ENCODE data around the gene LIMK1. TPM values are rescaled to one million over a fixed set of nuclear protein-coding genes. Genes with fewer than 3 reads are reported as not detected.
"Not testable (repeated sequence)": the region's sequence is repeated elsewhere in the genome, so short reads cannot be mapped to it uniquely, and the experiment has no call there.

Gene LIMK1
- polyA plus RNA-seq, 2 donors, result 5.9 to 7.7 TPM

DNA sequence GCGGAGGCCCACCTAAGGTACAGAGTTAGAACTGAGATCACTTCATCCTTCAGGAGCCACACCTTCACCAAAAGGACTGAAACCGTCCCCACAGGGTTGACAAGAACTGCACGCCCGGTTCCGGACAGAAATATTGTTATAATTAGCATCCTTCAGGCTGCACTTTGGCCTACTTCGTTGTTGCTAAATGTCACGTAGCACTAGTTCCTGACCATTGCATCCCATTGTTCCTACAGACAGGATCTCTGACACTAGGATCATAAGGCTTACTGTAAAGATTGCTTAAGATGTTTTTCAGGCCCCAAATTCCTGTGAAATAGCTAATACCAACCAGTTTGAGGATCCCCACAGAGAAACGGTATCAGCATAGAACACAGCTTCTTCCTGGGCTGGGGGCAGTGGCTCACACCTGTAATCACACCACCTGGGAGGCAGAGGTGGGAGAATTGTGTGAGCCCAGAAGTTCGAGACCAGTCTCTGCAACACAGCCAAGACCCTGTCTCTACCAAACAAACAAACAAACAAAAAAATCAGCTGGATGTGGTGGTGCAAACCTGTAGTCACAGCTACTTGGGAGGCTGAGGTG, 72.3 kb downstream of the LIMK1 start:
- 79 to 87% methylated on average over 9 of the region's 9 CpGs for WGBS, 2 donors
- H3K27ac ChIP-seq (ENCODE audit: low read depth in 2 of 2, low read length in 1 of 2), result no peak overlapping the region
- H3K4me1 ChIP-seq (ENCODE audit: control insufficient read depth in 2 of 2, insufficient read depth in 2 of 2, low read length in 1 of 2), result no peaks in the 10 kb centered on the region
- no peaks in the 10 kb centered on the region for H3K27me3 ChIP-seq (ENCODE audit: control insufficient read depth in 1 of 2, insufficient read depth in 2 of 2, low read length in 2 of 2)
- no peak overlapping the region for H3K4me3 ChIP-seq (ENCODE audit: low read depth in 1 of 2, low read length in 2 of 2)
- H3K36me3 ChIP-seq (ENCODE audit: control insufficient read depth in 2 of 2, insufficient read depth in 2 of 2, low read length in 1 of 2), result no peaks in the 10 kb centered on the region
- no peaks in the 10 kb centered on the region for H3K9me3 ChIP-seq (ENCODE audit: control insufficient read depth in 2 of 2, insufficient read depth in 1 of 2, low read depth in 1 of 2, low read length in 1 of 2)

DNA sequence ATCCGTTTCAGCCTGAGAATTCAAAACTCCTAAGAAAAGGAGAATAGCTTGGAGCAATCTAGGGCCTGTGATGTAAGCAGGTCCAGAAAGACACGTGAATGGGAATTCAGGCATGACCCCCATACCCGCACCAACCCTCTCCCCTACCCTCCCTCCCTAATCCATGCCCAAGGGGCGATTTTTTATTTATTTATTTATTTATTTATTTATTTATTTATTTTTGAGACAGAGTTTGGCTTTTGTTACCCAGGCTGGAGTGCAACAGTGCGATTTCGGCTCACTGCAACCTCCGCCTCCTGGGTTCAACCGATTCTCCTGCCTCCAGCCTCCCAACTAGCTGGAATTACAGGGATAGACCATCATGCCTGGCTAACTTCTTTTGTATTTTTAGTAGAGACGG, 74.0 kb downstream of the LIMK1 start:
- Histone ChIP-seq H3K27ac (ENCODE audit: low read depth in 2 of 2, low read length in 1 of 2) (no peak overlapping the region), H3K4me1 (ENCODE audit: control insufficient read depth in 2 of 2, insufficient read depth in 2 of 2, low read length in 1 of 2) (no peaks in the 10 kb centered on the region), H3K27me3 (ENCODE audit: control insufficient read depth in 1 of 2, insufficient read depth in 2 of 2, low read length in 2 of 2) (no peaks in the 10 kb centered on the region), H3K4me3 (ENCODE audit: low read depth in 1 of 2, low read length in 2 of 2) (no peak overlapping the region), H3K36me3 (ENCODE audit: control insufficient read depth in 2 of 2, insufficient read depth in 2 of 2, low read length in 1 of 2) (no peaks in the 10 kb centered on the region), H3K9me3 (ENCODE audit: control insufficient read depth in 2 of 2, insufficient read depth in 1 of 2, low read depth in 1 of 2, low read length in 1 of 2) (no peaks in the 10 kb centered on the region)
- 92 to 95% methylated on average over 9 of the region's 9 CpGs for WGBS, 2 donors

DNA sequence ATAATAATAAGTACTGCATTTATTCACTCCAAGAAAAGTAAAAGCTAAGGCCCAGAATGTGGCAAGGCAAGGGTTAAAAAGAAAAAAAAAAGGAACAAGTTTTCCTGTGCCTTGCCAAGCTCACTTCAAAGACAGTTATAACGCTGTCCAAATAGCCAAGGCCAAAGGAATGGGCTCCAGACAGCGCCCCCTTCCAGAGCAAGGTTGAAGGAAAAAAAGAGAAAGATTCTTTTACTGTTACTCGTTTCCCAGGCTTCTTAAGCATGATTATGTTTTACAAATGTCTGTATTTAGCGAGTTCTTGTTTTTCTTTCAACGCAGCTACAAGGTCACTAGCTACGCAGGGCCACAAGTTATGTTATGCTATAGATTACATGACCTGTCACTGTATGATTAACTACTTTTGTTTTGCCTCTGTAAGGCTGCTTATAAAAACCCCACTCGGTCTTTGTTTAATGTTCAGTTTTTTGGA, 81.4 kb downstream of the LIMK1 start:
- Histone ChIP-seq H3K4me1 (ENCODE audit: control insufficient read depth in 2 of 2, insufficient read depth in 2 of 2, low read length in 1 of 2) (no peaks in the 10 kb centered on the region), H3K4me3 (ENCODE audit: low read depth in 1 of 2, low read length in 2 of 2) (no peak overlapping the region), H3K9me3 (ENCODE audit: control insufficient read depth in 2 of 2, insufficient read depth in 1 of 2, low read depth in 1 of 2, low read length in 1 of 2) (no peaks in the 10 kb centered on the region), H3K27me3 (ENCODE audit: control insufficient read depth in 1 of 2, insufficient read depth in 2 of 2, low read length in 2 of 2) (no peaks in the 10 kb centered on the region), H3K36me3 (ENCODE audit: control insufficient read depth in 2 of 2, insufficient read depth in 2 of 2, low read length in 1 of 2) (no peaks in the 10 kb centered on the region), H3K27ac (ENCODE audit: low read depth in 2 of 2, low read length in 1 of 2) (no peak overlapping the region)
- 34 to 50% methylated on average over 7 of the region's 7 CpGs for WGBS, 2 donors

DNA sequence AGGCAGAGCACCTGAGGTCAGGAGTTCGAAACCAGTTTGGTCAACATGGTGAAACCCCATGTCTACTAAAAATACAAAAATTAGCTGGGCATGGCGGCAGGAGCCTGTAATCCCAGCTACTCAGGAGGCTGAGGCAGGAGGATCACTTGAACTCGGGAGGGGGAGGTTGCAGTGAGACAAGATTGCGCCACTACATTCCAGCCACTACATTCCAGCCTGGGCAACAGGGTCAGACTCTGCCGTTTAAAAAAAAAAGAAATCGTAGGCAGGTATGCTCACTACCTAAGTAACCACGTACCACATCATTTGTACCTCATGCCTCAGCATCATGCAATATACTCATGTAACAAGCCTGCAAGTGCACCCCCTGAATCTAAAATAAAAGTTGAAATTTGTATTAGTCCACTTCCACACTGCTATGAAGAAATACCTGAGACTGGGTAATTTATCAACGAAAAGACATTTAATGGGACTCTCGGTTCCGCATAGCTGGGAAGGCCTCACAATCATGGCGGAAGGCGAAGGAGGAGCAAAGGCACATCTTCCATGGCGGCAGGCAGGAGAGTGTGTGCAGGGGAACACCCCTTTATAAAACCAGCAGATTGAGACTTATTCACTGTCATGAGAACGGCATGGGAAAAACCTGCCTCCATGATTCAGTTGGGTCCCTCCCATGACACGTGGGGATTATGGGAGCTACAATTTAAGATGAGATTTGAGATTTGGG, 82.4 kb downstream of the LIMK1 start:
- Histone ChIP-seq H3K9me3 (ENCODE audit: control insufficient read depth in 2 of 2, insufficient read depth in 1 of 2, low read depth in 1 of 2, low read length in 1 of 2) (no peaks in the 10 kb centered on the region), H3K4me1 (ENCODE audit: control insufficient read depth in 2 of 2, insufficient read depth in 2 of 2, low read length in 1 of 2) (no peaks in the 10 kb centered on the region), H3K27me3 (ENCODE audit: control insufficient read depth in 1 of 2, insufficient read depth in 2 of 2, low read length in 2 of 2) (no peaks in the 10 kb centered on the region), H3K36me3 (ENCODE audit: control insufficient read depth in 2 of 2, insufficient read depth in 2 of 2, low read length in 1 of 2) (no peaks in the 10 kb centered on the region), H3K4me3 (ENCODE audit: low read depth in 1 of 2, low read length in 2 of 2) (no peak overlapping the region), H3K27ac (ENCODE audit: low read depth in 2 of 2, low read length in 1 of 2) (no peak overlapping the region)
- 96% methylated on average over 15 of the region's 15 CpGs for WGBS, 2 donors

DNA sequence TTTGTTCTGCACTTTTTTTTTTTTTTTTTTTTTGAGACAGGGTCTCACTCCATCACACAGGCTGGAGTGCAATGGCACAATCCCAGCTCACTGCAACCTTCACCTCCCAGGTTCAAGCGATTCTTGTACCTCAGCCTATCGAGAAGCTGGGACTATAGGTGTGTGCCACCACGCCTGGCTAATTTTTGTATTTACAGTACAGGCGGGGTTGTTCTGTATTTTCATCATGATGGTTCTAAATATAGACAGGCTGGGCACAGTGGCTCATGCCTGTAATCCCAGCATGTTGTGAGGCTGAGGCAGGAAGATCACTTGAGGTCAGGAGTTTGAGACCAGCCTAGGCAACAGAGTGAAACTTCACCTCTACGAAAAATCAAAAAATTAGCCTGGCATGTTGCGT, 83.7 kb downstream of the LIMK1 start:
- not testable (repeated sequence) for H3K4me1 ChIP-seq (ENCODE audit: control insufficient read depth in 2 of 2, insufficient read depth in 2 of 2, low read length in 1 of 2); H3K36me3 ChIP-seq (ENCODE audit: control insufficient read depth in 2 of 2, insufficient read depth in 2 of 2, low read length in 1 of 2); H3K4me3 ChIP-seq (ENCODE audit: low read depth in 1 of 2, low read length in 2 of 2); H3K27me3 ChIP-seq (ENCODE audit: control insufficient read depth in 1 of 2, insufficient read depth in 2 of 2, low read length in 2 of 2); H3K9me3 ChIP-seq (ENCODE audit: control insufficient read depth in 2 of 2, insufficient read depth in 1 of 2, low read depth in 1 of 2, low read length in 1 of 2)
- peak overlapping the region in 1 of 2 donors; percentile 9 for H3K27ac ChIP-seq (ENCODE audit: low read depth in 2 of 2, low read length in 1 of 2)
- WGBS, 2 donors, result 63 to 65% methylated on average over 6 of the region's 6 CpGs

Other genes with a start within 250 kb of the LIMK1 start
- gene METTL27, start 241.3 kb upstream of the LIMK1 start, polyA plus RNA-seq, result 1 to 10 TPM in 1 of 2 donors, under 1 TPM in 1; 0.45 to 1.1 TPM
- not detected for gene TMEM270, start 222.6 kb upstream of the LIMK1 start, polyA plus RNA-seq
- 10 to 100 TPM; 12.6 to 25.7 TPM for gene ELN, start 55.6 kb upstream of the LIMK1 start, polyA plus RNA-seq
- gene EIF4H, start 90.6 kb downstream of the LIMK1 start, polyA plus RNA-seq, result 100 to 1,000 TPM; 148 to 205 TPM
- gene LAT2, start 126.2 kb downstream of the LIMK1 start, polyA plus RNA-seq, result 1 to 10 TPM; 1.8 to 3.0 TPM
- gene RFC2, start 170.6 kb downstream of the LIMK1 start, polyA plus RNA-seq, result 10 to 100 TPM; 20.0 to 26.7 TPM
- 1 to 10 TPM; 5.5 to 6.3 TPM for gene CLIP2, start 205.6 kb downstream of the LIMK1 start, polyA plus RNA-seq

Measured in esophagus (tissue), 2 donors.